NCI-H82 treated with DMSO at 0.1 percent for 48 hours (cell line): ENCODE measurements around the gene FCAMR.
A peak's percentile ranks its signal among the peaks of the same experiment; 100 is the strongest.

Experiments
- DNase-seq: peaks from one replicate; lab custom pipeline; 2025; ENCODE audit not compliant: unreplicated experiment; lab: John Stamatoyannopoulos, UW

The FCAMR gene

GRCh38 chr1:206912445-206913095, 57.7 kb downstream of the FCAMR start:
- DNase-seq, result peak; percentile 47

GRCh38 chr1:206911064-206911663, 59.1 kb downstream of the FCAMR start:
- DNase-seq, result peak; percentile 23

GRCh38 chr1:206909883-206910318, 60.4 kb downstream of the FCAMR start:
- no peak for DNase-seq

- DNase-seq, result no peak
These were observed 60.9 kb downstream of the FCAMR start for GRCh38 chr1:206909161-206909882.

GRCh38 chr1:206908038-206908437, 62.2 kb downstream of the FCAMR start:
- no peak for DNase-seq
